GM10248 (cell line): ENCODE measurements around the gene ZBTB7C.

Source experiments
- CTCF ChIA-PET: fragments of 300-600 bp; sonication (Branson Sonifier 250); formaldehyde crosslinking; extraction: SDS; loops from one replicate; lab custom pipeline; 2021; ENCODE audit warnings: antibody characterized with exemption; lab: Yijun Ruan, JAX
- POLR2A ChIA-PET: fragments of 350-650 bp; sonication (Branson Sonifier 250); formaldehyde crosslinking; extraction: SDS; loops from one replicate; lab custom pipeline; 2020; ENCODE audit warnings: antibody characterized with exemption; lab: Yijun Ruan, JAX
- DNase-seq: peaks from one replicate; pipeline ENCODE4 v3.0.0; 2012; ENCODE audit errors: extremely low spot score
- CTCF ChIP-seq: IDR thresholded peaks from 2 replicates; pipeline ENCODE4 v1.5.1; 2012; ENCODE audit warnings: mild to moderate bottlenecking, low read depth; ENCODE audit errors: extremely low read depth, missing control alignments, control extremely low read depth

The ZBTB7C gene

GRCh38 chr18:48043166-48043565 lies 366.0 kb downstream of the ZBTB7C start:
- DNase-seq, result no peak
- TF ChIP-seq CTCF, result no peak
- CTCF ChIA-PET, result no interaction called here
- POLR2A ChIA-PET, result no interaction called here

GRCh38 chr18:48042431-48042830 lies 366.8 kb downstream of the ZBTB7C start:
- ChIA-PET CTCF (no interaction called here), POLR2A (no interaction called here)
- DNase-seq, result no peak
- TF ChIP-seq CTCF, result no peak

GRCh38 chr18:48040457-48041110 lies 368.6 kb downstream of the ZBTB7C start:
- CTCF ChIA-PET, result interaction anchor here (1.6 kb wide), 1 partner anchor 10 kb away, joined by 3 read pairs; no protein-coding TSS in a partner anchor
- no peak for DNase-seq
- no peak for TF ChIP-seq CTCF
- POLR2A ChIA-PET, result no interaction called here

GRCh38 chr18:48039769-48040215 lies 369.4 kb downstream of the ZBTB7C start:
- ChIA-PET CTCF (interaction anchor here (1.6 kb wide), 1 partner anchor 9 kb away, joined by 3 read pairs; no protein-coding TSS in a partner anchor), POLR2A (no interaction called here)
- DNase-seq, result no peak
- TF ChIP-seq CTCF, result no peak

GRCh38 chr18:48038636-48039035 lies 370.5 kb downstream of the ZBTB7C start:
- CTCF ChIA-PET, result interaction anchor here (1.4 kb wide), 1 partner anchor 9 kb away, joined by 6 read pairs; no protein-coding TSS in a partner anchor
- POLR2A ChIA-PET, result no interaction called here
- no peak for DNase-seq
- no peak for TF ChIP-seq CTCF

- no peak for DNase-seq
- POLR2A ChIA-PET, result no interaction called here
Observed at GRCh38 chr18:48037481-48038271, 371.5 kb downstream of the ZBTB7C start.

More at GRCh38 chr18:48037481-48038271, 371.5 kb downstream of the ZBTB7C start:
- no peak for TF ChIP-seq CTCF
- CTCF ChIA-PET, result interaction anchor here (1.0 to 1.4 kb wide), 2 partner anchors 10 to 307 kb away, joined by 4 to 6 read pairs; no protein-coding TSS in a partner anchor
